Transverse colon (tissue), 3 donors: ENCODE data around the gene SHROOM2.

Experiments used
- CTCF ChIP-seq, 5 experiments: fragments of 200-600 bp in 3 of 5; fragments of 450-650 bp in 2 of 5; sonication (generic) in 3 of 5; IDR thresholded peaks; 1 replicate in 2 of 5; 2 replicates in 3 of 5; pipeline ENCODE4 v1.5.1; 2016 to 2017; ENCODE audit warnings: antibody characterized with exemption in 5 of 5, inconsistent platforms in 3 of 5, mild to moderate bottlenecking in 2 of 5, moderate library complexity in 1 of 5
- EP300 ChIP-seq: sonication (generic); formaldehyde crosslinking; IDR thresholded peaks from one replicate; pipeline ENCODE4 v1.6.1; 2017; ENCODE audit warnings: antibody characterized with exemption, low read depth
- POLR2A ChIP-seq: fragments of 450-650 bp; IDR thresholded peaks from one replicate; pipeline ENCODE4 v1.6.1; 2016; ENCODE audit warnings: antibody characterized with exemption, mild to moderate bottlenecking, moderate library complexity

GRCh38 chrX:9873360-9873759, 87.1 kb downstream of the SHROOM2 start:
- TF ChIP-seq CTCF (IDR thresholded peaks at IDR 0.05) (no peak), POLR2A (no peak), EP300 (no peak)
